Measurements from ENCODE around the gene ATP5MC3. TPM values are rescaled to one million over a fixed set of nuclear protein-coding genes. Genes with fewer than 3 reads are reported as not detected.

The ATP5MC3 gene
- total and polyA plus RNA-seq, 2 of the 13 experiments (the other 11 are each of a cell fraction or from before 2014, with no cell fraction given) = 676 to 1,007 TPM

DNA sequence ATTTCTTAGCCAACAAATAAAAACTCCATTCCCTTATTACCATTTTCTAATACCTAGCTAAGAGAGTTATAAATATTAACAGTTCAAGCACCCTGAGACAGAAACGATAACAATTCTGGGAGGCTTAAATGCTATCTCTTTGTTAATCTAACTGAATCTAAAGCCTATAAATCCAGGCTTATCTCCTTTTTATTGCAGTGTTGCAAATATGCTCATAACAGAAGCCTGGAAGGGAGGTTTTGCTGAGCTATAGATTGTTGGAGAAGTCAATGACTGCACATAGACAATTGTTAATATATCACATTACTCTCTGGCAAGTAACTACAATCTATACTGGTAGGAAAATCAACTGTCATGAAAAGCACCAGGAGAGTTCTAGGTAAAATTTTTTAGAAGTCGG lies 43.7 kb downstream of the ATP5MC3 start (continued):
- TF ChIP-seq, protein P1, sequence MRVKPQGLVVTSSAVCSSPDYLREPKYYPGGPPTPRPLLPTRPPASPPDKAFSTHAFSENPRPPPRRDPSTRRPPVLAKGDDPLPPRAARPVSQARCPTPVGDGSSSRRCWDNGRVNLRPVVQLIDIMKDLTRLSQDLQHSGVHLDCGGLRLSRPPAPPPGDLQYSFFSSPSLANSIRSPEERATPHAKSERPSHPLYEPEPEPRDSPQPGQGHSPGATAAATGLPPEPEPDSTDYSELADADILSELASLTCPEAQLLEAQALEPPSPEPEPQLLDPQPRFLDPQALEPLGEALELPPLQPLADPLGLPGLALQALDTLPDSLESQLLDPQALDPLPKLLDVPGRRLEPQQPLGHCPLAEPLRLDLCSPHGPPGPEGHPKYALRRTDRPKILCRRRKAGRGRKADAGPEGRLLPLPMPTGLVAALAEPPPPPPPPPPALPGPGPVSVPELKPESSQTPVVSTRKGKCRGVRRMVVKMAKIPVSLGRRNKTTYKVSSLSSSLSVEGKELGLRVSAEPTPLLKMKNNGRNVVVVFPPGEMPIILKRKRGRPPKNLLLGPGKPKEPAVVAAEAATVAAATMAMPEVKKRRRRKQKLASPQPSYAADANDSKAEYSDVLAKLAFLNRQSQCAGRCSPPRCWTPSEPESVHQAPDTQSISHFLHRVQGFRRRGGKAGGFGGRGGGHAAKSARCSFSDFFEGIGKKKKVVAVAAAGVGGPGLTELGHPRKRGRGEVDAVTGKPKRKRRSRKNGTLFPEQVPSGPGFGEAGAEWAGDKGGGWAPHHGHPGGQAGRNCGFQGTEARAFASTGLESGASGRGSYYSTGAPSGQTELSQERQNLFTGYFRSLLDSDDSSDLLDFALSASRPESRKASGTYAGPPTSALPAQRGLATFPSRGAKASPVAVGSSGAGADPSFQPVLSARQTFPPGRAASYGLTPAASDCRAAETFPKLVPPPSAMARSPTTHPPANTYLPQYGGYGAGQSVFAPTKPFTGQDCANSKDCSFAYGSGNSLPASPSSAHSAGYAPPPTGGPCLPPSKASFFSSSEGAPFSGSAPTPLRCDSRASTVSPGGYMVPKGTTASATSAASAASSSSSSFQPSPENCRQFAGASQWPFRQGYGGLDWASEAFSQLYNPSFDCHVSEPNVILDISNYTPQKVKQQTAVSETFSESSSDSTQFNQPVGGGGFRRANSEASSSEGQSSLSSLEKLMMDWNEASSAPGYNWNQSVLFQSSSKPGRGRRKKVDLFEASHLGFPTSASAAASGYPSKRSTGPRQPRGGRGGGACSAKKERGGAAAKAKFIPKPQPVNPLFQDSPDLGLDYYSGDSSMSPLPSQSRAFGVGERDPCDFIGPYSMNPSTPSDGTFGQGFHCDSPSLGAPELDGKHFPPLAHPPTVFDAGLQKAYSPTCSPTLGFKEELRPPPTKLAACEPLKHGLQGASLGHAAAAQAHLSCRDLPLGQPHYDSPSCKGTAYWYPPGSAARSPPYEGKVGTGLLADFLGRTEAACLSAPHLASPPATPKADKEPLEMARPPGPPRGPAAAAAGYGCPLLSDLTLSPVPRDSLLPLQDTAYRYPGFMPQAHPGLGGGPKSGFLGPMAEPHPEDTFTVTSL (CRISPR knock-in tag; IDR thresholded peaks at IDR 0.05; ENCODE audit: borderline replicate concordance) = no peak
- TF ChIP-seq RAD51 (IDR thresholded peaks at IDR 0.05; ENCODE audit: borderline replicate concordance) (no peak), TBX2 (CRISPR knock-in tag; IDR thresholded peaks at IDR 0.05; ENCODE audit: borderline replicate concordance) (no peak), ZNF564 (CRISPR knock-in tag; IDR thresholded peaks at IDR 0.05) (no peak), SMARCC2 (IDR thresholded peaks at IDR 0.05) (no peak), ZSCAN20 (CRISPR knock-in tag; IDR thresholded peaks at IDR 0.05; ENCODE audit: borderline replicate concordance) (no peak), ZFP1 (CRISPR knock-in tag; IDR thresholded peaks at IDR 0.05) (no peak), SALL2 (CRISPR knock-in tag; IDR thresholded peaks at IDR 0.05) (no peak)
